IPS-18a (cell line): ENCODE data around the gene ST3GAL4.
"Not testable (repeated sequence)": the region's sequence is repeated elsewhere in the genome, so short reads cannot be mapped to it uniquely, and the experiment has no call there.

Experiments used
- H3K27ac ChIP-seq: one replicate; pipeline ENCODE4 v1.5.1; 2013; ENCODE audit warnings: low read length
- H3K27me3 ChIP-seq: one replicate; pipeline ENCODE4 v1.6.1; 2013; ENCODE audit warnings: mild to moderate bottlenecking, low read length; ENCODE audit not compliant: control insufficient read depth, insufficient read depth
- H3K36me3 ChIP-seq: one replicate; pipeline ENCODE4 v1.6.1; 2013; ENCODE audit warnings: low read depth, low read length; ENCODE audit not compliant: control insufficient read depth
- H3K4me1 ChIP-seq: one replicate; pipeline ENCODE4 v1.6.1; 2013; ENCODE audit warnings: low read depth, low read length; ENCODE audit not compliant: control insufficient read depth
- H3K4me3 ChIP-seq: one replicate; pipeline ENCODE4 v1.5.1; 2013; ENCODE audit warnings: low read length
- H3K9ac ChIP-seq: one replicate; pipeline ENCODE4 v1.6.1; 2013; ENCODE audit warnings: mild to moderate bottlenecking, low read length, moderate library complexity
- H3K9me3 ChIP-seq: one replicate; pipeline ENCODE4 v1.6.1; 2013; ENCODE audit warnings: low read depth, low read length; ENCODE audit not compliant: control insufficient read depth

ST3GAL4 gene

GRCh38 chr11:126373389-126374066 lies 18.0 kb downstream of the ST3GAL4 start:
- H3K4me3 ChIP-seq, H3K4me1 ChIP-seq, H3K9me3 ChIP-seq, H3K27ac ChIP-seq, H3K9ac ChIP-seq, H3K36me3 ChIP-seq, H3K27me3 ChIP-seq: not testable (repeated sequence)

- H3K27me3 ChIP-seq, H3K27ac ChIP-seq, H3K9ac ChIP-seq, H3K4me1 ChIP-seq, H3K36me3 ChIP-seq, H3K4me3 ChIP-seq, H3K9me3 ChIP-seq: not testable (repeated sequence)
Observed at GRCh38 chr11:126374562-126375300, 19.2 kb downstream of the ST3GAL4 start.

DNA sequence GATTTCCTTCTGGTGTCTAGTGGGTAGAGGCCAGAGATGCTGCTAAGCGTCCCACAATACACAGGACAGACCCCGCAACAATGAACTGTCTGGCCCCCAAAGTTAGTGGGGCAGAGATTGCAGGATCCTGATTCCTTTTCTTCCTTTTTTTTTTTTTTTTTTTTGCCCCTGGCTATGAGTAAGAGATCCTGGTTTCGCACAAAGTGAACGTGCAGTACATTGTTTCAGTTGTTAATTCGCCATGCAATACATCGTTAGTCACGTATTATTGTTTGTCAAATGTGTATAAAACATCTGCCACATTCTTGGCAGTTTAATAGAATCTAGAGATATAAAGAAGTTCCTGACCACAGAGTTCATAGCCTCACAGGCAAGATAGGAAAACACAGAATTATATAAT lies 20.2 kb downstream of the ST3GAL4 start:
- Histone ChIP-seq H3K4me1 (no peaks in the 10 kb centered on the region), H3K27me3 (no peaks in the 10 kb centered on the region), H3K9ac (no peak overlapping the region), H3K27ac (no peak overlapping the region), H3K36me3 (no peaks in the 10 kb centered on the region), H3K4me3 (no peak overlapping the region), H3K9me3 (no peaks in the 10 kb centered on the region)

DNA sequence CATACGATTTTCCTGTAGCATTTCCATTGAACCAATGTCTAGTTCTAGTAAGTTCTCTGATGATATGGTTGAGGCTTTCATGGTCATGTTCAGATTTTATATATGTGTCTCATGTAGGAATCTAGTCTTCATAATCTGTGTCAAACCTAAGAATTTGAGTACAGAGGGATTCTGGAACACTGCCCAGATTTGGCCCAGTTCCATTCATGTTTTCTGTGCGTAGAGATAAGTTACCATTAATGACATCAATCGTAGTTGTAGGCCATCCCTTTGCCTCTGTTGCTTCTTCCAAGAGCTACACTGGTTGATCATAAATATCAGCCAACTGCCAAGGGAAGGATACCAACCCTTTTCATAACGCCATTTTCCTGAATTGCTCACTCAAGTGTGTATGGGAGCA lies 23.3 kb downstream of the ST3GAL4 start:
- Histone ChIP-seq H3K4me1 (no peaks in the 10 kb centered on the region), H3K4me3 (no peak overlapping the region), H3K27me3 (no peaks in the 10 kb centered on the region), H3K9ac (no peak overlapping the region), H3K9me3 (no peaks in the 10 kb centered on the region), H3K27ac (no peak overlapping the region), H3K36me3 (no peaks in the 10 kb centered on the region)

DNA sequence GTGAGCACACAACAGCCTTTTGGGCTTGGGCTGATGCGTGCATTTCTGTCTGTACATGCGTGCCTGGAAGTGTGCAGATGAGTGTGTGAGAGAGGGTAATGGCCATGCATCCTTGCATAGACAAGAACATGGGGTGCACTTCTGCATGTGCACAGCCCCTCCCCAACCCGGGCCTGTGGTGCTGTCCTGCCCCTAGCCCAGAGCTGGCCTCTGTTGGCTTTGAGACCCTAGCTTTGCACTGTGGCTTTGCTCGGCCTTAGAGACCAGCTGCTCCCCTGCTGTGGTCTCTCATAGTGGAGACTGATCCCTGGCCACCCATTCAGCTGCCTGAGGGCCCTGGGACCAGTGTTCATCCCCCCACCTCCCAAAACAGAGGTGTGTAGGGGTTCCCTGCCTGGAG lies 25.4 kb downstream of the ST3GAL4 start:
- Histone ChIP-seq H3K4me1 (no peaks in the 10 kb centered on the region), H3K27me3 (no peaks in the 10 kb centered on the region), H3K36me3 (no peaks in the 10 kb centered on the region), H3K9ac (no peak overlapping the region), H3K4me3 (no peak overlapping the region), H3K27ac (no peak overlapping the region), H3K9me3 (no peaks in the 10 kb centered on the region)

DNA sequence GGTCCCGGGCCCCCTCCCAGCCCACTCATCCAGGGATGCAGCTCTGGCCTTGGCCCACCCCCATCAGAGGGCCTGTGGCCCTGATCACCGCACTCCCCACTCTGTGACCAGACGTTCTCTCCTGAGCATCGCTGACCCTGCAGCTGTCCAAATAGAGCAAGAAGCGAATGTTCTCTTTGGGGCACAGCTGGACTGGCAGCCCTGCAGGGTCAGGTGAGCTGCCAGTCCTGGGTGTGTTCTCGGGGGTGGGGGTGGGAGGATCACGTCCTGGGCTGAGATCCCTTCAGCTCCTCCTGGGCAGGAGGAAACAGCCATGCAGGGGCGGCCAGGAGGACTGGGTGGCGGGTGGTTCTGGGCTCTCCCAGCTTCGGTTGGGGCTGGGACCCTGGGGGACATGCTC lies 26.5 kb downstream of the ST3GAL4 start:
- H3K4me3 ChIP-seq, H3K27me3 ChIP-seq, H3K9ac ChIP-seq, H3K4me1 ChIP-seq, H3K9me3 ChIP-seq, H3K27ac ChIP-seq, H3K36me3 ChIP-seq: not testable (repeated sequence)

GRCh38 chr11:126382641-126383040 lies 27.2 kb downstream of the ST3GAL4 start:
- H3K9me3 ChIP-seq, H3K27me3 ChIP-seq, H3K4me3 ChIP-seq, H3K36me3 ChIP-seq, H3K9ac ChIP-seq, H3K27ac ChIP-seq, H3K4me1 ChIP-seq: not testable (repeated sequence)

- Histone ChIP-seq H3K4me1 (no peaks in the 10 kb centered on the region), H3K36me3 (no peaks in the 10 kb centered on the region), H3K27me3 (no peaks in the 10 kb centered on the region), H3K27ac (no peak overlapping the region), H3K4me3 (no peak overlapping the region), H3K9me3 (no peaks in the 10 kb centered on the region), H3K9ac (no peak overlapping the region)
Observed at GRCh38 chr11:126383339-126384335, 28.2 kb downstream of the ST3GAL4 start.

GRCh38 chr11:126384449-126385070 lies 29.1 kb downstream of the ST3GAL4 start:
- no peak overlapping the region for H3K4me3 ChIP-seq
- no peaks in the 10 kb centered on the region for H3K27me3 ChIP-seq
- H3K27ac ChIP-seq, result no peak overlapping the region
- H3K9me3 ChIP-seq, result no peaks in the 10 kb centered on the region
- H3K9ac ChIP-seq, result no peak overlapping the region
- no peaks in the 10 kb centered on the region for H3K4me1 ChIP-seq
- H3K36me3 ChIP-seq, result no peaks in the 10 kb centered on the region

DNA sequence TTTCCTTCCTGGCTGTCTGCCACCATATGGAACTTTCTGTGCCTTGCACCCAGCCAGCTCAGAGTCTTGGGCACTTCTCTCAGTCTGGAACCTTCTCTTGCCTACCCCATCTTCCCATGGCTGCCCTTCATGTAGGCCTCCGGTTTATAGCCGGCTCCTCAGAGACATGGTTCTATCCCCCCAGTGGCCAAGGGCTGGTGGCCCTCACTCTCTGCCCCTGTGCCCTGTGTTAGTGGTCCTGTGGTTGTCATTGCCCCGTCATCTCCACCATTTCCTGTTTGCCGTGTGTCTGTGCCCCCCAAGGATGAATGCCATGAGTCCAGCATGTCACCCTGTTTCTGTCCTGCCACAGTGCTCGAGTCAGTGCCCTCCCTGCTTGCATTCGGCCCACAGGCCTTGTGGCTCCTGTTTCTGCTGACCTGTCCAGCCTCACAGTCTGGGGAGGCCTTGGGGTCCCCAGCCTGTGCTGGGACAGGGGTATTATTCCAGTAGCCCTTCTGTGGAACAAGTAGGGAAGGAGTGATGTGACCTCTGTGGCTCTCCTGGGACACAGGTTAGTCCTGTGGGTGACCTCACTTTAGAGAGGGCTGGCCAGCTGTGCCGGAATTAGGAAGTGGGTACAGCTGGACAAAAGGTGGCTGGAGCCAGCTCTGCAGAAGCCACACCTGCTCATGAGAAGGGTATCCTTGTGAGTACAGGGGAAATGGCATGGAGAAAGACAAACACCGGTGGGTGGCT lies 30.7 kb downstream of the ST3GAL4 start:
- H3K27ac ChIP-seq, result no peak overlapping the region
- H3K4me3 ChIP-seq, result no peak overlapping the region
- no peaks in the 10 kb centered on the region for H3K4me1 ChIP-seq
- no peaks in the 10 kb centered on the region for H3K36me3 ChIP-seq
- H3K27me3 ChIP-seq, result no peaks in the 10 kb centered on the region
- H3K9me3 ChIP-seq, result no peaks in the 10 kb centered on the region
- H3K9ac ChIP-seq, result no peak overlapping the region

- H3K4me1 ChIP-seq, H3K36me3 ChIP-seq, H3K27ac ChIP-seq, H3K4me3 ChIP-seq, H3K9me3 ChIP-seq, H3K9ac ChIP-seq, H3K27me3 ChIP-seq: not testable (repeated sequence)
Observed at GRCh38 chr11:126386729-126387071, 31.2 kb downstream of the ST3GAL4 start.
